Activated naive CD4-positive, alpha-beta T cell (primary cell): Measurements from ENCODE around the gene ZNF174.
A peak's percentile ranks its signal among the peaks of the same experiment; 100 is the strongest.

Experiments
- DNase-seq, 4 experiments: peaks; one replicate each; lab custom pipeline; 2025; lab: John Stamatoyannopoulos, UW

ZNF174 gene

DNA sequence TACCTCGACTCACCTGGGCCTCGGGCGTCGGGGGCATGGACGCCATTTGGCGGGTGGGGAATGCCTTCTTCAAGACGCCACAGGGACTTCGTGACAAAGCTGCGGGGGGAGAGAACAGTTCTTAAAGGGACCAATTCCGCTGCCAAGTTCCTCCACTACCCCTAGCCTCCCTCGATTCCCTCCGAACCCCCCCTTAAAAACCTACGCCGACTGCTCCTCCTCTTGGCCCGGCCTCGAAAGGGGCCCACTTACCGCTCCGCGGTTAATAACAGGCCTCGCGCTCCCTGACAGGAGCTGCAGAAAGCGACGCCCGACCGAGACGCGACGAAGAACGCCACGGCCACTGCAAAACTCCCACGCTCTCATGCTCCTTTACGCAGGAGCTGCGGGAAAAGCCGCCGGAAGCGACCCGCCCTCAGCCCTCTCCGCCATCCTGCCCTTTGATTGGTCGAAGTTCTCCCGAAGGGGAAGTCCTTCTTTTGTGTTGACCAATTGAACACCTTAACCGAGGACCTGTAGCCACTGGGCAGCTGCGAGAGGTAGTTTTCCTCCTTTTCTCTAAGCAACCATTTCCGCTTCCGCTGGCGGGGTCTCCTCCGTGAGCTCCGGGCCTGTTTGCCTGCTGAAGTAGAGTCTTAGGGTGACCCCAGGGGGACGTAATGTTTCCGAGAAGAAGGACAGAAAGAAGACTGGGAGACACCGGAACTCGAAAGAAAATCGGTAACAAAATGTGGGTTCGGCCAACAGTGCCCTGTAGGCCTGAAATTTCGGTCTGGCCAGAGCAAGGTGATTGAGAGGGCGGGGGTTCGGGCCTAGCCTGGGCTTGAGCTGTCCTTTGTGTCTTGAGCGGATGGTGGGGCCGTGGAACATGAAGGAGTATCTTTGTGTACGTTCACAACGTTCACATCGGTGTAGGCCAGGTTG, 42.4 kb downstream of the ZNF174 start, which contains the start of the genes NAA60 and ZNF597:
TSS of gene NAA60 (plus strand) at position 573 of the 924 bp plus-strand sequence. CDS start 32,548 bp downstream, outside the sequence.
TSS of gene ZNF597 (minus strand) at position 397 of the 924 bp plus-strand sequence. CDS start at position 46, 351 bp downstream.
- peak in 3 of 4 experiments; percentile 37 to 56 (median 47) for DNase-seq

DNA sequence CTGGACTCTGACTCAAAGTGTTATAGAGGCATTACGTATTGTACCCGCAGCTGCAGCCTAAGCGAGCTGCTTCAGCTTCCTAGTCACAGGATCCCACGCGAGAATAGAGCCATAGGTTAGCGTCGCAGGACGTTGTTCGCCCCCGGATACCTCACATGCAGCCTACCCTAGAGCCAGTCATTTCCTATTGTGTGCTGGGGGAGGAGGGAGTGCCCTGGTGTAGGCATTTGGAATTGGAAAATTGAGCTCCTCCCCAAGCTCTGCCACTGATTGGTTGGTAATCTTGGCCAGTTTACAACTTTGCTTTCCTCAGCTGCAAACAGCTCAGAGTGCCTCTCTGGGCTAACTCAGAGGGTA, 43.0 kb downstream of the ZNF174 start:
- DNase-seq, result peak in 1 of 4 experiments; percentile 9

GRCh38 chr16:3454093-3454492, 53.1 kb downstream of the ZNF174 start:
- no peak for DNase-seq

DNA sequence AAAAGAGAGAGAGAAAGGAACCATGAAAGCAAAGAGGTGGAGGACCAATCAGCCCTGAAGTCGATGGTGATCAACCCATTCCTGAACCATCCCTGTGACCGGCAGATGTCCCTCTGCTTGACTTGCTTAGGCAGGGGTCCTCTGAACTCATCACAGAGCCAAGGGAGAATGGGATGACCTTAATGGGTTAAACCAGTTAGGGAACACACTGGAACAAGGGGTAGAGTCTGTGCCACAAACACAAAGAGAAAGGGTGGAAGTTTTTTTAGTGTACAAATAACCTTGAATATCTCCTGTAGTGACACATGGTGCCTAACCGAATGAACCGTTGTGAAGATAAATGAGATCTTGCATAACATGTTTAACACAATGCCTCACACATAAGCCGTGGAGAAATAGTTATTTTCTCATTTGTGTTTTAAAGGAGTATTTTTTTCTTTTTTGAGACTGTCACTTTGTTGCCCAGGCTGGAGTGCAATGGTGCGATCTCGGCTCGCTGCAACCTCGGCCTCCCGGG, 53.7 kb downstream of the ZNF174 start:
- DNase-seq, result no peak

GRCh38 chr16:3457434-3458252, 56.6 kb downstream of the ZNF174 start:
- DNase-seq, result peak; percentile 71 to 91 (median 78)

- no peak for DNase-seq
Observed at GRCh38 chr16:3458278-3458851, 57.4 kb downstream of the ZNF174 start.

- DNase-seq, result no peak
Observed at GRCh38 chr16:3458852-3459361, 57.9 kb downstream of the ZNF174 start.
